SW 1271 (cell line): ENCODE data around the gene CORT.
"Not testable (repeated sequence)": the region's sequence is repeated elsewhere in the genome, so short reads cannot be mapped to it uniquely, and the experiment has no call there.

Experiments
- DNase-seq, 2 experiments: peaks; one replicate each; lab custom pipeline; 2025; lab: John Stamatoyannopoulos, UW

Gene CORT

DNA sequence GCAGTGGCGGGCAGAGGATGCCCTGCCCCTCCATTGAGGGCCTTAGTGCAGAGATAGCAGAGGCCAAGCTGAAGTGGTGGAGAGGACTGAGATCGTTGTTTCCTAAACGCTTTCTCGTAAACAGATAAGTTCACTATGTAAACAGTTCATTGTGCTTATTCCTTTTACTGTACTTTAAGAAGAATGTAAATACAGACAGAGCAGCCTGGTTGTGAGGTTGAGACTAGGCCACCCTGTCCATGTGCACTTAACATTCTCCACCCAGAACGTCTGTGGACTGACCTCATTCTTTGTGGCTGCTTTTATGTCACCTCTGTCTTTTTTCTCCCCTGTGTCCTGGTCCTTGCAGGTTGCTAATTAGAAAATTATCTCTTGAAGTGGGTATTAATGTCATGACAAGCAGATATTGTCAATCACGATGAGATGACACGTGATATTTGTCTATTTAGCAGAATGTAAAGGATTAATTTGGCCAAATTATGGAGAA, 11.1 kb upstream of the CORT start:
- no peak for DNase-seq

DNA sequence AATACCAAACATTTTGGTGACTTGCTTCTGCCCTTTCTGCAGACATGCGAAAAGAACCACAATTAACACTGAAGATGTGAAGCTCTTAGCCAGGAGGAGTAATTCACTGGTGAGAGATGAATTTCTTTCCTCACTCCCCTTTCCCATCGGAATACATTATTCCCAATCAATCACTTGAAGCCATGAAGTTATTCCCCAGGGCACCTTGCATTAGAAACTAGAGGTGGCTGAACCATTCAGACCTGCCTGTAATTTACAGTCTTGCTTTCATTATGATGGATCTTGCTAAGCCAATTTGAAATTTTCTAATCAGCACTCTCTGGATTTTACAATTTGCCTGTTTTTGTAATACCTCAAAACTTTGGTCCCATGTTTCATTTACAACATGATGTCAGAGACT, 9.5 kb upstream of the CORT start:
- DNase-seq: no peak

DNA sequence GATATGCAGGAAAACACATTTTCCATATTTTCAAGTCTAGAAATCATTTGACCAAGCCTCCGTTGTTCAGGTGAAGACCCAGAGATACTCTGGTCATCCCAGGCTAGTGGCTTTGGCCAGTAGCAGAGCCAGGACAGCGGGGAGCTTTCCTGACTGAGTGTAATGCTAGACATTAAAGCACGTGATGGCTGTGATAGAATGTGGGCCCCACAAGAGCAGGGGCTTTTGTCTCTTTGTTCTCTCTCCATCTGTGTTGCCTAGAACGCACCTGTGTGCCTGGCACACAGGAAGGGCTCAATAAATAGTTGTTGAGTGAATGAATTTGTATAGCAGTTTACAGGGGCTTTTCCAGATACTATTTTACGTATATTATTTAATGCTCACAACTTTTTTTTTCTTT, 9.0 kb upstream of the CORT start:
- DNase-seq: no peak

DNA sequence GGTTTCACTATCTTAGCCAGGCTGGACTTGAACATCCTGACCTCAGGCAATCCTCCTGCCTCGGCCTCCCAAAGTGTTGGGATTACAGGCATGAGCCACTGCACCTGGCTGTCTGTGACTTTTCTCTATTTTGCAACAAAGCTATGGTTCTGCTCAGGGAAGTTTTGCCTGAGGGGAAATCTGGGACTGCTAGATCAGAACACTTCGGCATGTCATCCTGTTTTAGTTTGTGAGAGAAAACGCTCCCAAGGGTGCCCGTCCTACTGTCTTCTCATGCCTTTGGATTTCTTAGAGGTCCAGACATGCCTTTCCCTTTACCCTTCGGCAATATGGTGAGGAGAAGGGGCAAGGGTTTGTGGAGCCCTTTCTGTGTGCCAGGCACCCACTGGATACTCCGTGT, 5.6 kb upstream of the CORT start:
- no peak for DNase-seq

DNA sequence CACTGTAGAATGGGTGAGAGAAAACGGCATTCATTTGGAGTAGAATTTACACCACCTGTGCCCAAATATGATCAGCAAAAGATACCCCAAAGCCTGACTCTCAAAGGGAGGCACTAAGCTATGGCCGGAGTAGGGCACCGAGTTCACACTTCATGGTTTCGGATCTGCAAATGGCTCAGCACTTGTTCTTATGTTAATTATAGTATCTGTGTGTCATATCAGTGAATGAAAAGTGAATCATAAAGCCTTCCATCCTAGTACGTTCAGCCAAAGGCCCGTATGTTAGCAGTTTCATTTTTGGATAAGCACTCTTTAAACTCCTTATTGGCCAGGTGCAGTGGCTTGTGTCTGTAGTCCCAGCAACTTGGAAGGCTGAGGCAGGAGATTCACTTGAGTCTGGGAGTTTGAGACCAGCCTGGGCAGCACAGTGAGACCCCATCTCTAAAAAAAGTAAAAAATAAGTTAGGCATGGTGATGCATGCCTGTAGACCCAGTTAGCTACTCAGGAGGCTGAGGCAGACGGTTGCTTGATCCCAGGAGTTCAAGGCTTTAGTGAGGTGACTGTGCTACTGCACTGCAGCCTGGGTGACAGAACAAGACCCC, 4.9 kb upstream of the CORT start:
- no peak for DNase-seq

DNA sequence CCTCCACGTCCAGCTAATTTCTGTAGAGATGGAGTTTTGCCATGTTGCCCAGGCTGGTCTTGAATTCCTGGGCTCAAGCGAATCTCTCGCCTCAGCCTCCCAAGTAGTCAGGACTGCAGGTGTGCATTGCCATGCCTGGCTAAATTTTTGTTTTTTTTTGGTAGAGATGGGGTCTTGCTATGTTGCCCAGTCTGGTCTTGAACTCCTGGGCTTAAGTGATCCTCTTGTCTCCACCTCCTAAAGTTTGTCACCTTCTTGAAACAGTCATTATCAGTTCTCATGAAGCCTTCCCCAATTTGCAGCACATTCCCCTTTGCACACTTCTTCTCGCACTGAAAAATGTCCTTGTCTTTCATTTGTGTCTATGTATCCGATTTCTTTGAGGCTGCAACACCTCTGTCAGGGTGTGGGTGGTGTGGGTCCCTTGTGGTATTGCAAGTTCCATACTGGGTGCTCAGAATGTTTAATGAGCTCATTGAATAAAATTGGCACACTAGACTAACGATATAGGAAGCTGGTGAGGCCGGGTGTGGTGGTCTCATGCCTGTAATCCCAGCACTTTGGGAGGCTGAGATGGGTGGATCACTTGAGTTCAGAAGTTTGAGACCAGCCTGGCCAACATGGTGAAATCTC, 2.9 kb upstream of the CORT start:
- no peak for DNase-seq

DNA sequence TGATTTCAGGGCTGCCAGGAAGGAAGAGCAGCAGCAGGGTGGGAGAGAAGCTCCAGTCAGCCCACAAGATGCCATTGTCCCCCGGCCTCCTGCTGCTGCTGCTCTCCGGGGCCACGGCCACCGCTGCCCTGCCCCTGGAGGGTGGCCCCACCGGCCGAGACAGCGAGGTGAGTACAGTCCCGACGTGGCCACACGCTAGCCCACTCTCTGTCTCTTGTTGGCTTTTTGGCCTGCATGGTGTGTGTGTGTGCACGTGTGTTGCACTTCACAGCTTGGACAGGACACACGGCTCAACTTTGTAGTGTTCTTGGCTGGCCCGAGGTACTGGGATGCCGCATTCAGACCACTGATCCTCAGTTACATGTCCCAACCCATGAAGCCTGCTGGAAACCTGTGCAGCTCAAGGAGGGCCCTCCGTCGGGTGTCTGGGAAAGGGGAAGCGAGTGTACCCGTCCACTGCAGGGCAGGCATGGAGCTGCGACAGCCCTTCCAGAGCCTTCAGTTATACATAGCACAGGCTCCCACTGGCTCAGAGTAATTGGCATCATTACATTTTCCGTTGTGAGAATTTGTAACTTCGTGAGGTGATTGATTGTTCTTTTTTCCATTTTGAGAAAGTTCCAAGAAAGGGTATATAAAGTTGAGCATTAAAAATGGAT, 454 bp downstream of the CORT start:
- DNase-seq: no peak

DNA sequence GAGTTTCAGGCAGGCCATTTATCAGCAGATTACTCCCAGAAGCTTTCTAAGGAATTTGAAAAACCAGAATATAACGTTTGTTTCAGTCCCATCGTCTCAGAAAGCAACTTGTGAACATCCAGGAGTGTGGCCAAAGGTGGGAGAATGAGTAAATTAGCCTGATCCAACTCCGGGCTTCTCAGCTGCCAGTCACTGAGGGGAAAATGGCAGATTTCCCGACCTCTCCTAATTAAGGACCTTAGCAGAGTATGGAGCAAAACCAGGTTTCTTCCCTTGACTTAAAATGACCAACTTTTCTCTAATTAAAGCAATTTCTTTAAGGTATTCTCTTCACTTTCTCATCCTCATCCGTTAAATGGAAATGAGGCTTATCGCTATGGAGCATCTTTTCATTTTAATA, 1.0 kb downstream of the CORT start:
- DNase-seq: no peak

DNA sequence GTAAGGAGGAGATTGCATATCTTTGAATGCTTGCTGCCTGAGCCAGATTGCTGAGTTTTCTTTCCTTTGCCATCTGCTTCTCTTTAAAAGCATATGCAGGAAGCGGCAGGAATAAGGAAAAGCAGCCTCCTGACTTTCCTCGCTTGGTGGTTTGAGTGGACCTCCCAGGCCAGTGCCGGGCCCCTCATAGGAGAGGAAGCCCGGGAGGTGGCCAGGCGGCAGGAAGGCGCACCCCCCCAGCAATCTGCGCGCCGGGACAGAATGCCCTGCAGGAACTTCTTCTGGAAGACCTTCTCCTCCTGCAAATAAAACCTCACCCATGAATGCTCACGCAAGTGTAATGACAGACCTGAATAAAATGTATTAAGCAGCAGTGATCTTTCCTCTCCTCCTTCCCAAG, 1.5 kb downstream of the CORT start:
- DNase-seq: no peak

DNA sequence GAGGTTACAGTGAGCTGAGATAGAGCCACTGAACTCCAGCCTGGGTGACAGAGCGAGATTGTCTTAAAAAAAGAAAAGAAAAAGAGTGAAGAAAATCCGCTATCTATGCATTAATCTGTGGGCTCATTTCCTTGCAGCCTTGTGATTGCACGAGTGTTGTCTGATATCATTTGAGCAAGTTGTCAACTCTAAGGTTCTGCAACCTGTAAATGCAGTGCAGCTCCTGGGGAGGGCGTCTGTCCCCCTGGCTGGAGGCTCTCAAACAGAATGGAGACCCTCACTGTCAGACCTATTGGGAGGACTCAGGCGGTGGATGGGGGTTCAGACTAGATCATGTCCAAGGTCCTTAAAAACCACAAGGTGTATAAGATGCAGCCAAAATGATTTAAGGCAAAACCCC, 6.2 kb downstream of the CORT start:
- DNase-seq: no peak

DNA sequence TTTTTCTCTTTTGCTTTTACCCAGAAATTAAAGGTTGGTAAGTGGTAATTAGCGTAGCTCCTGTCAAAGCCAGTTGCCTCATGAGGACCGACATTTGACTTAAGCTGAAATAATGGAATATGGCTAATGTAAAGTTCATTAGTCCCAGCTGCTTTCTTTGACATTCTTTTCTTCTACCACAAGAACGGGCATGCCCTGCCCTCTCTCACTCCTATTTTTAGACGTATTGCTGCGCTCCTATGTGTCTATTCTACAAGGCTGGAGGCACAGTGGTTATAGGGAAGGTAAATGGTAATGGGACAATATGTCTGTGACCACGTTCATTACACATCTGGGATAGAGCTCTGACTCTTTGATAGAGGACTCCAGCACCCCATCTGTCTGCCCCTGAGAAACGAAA, 6.8 kb downstream of the CORT start:
- no peak for DNase-seq

DNA sequence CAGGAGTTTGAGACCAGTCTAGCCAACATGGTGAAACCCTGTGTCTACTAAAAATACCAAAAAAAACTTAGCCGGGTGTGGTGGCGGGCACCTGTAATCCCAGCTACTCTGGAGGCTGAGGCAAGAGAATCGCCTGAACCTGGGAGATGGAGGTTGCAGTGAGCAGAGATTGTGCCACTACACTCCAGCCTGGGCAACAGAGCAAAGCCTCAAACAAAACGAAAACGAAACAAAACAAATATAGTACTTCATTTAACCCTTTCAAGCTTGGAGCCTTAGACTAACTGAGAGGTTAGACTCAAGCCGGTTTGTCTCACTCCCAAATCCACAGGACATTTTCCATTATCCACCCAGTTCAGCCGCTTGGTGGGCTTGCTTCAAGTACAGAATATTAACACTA, 7.6 kb downstream of the CORT start:
- DNase-seq: not testable (repeated sequence)

DNA sequence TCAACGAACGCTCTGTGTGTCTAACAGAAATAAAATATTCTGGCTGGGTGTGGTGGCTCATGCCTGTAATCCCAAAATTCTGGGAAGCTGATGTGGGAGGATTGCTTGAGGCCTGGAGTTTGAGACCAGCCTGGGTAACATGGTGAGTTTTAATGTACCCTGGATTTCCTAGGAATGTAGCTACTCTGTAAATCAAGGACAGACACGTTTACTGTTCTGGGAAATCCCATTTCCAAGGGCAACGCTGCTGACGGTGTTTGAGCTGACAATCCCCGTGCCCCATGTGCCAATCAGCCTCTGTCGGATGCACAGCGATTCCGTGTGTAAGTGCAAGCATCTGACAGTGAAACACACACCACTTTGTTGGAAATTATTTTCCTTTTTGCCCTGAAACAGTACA, 8.0 kb downstream of the CORT start:
- DNase-seq: no peak

DNA sequence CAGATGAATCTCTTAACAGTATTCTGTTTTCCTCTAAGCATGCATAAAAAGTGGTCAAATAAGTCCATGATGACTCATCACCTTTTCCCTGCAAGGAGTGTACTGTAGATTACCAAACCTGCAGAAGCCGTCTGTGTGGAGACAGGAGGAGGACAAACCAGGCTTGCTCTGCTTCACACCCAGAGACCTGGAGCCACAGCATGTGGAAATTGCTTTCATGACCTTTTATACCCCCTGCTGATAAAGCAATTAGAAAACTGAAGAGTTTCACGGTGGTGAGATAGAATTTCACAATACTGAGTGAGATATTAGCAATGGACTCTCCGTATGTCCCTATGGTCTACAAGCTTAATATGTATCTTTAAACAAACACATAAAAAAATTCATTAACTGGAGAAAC, 9.4 kb downstream of the CORT start:
- DNase-seq: peak in 1 of 2 experiments; percentile 22

DNA sequence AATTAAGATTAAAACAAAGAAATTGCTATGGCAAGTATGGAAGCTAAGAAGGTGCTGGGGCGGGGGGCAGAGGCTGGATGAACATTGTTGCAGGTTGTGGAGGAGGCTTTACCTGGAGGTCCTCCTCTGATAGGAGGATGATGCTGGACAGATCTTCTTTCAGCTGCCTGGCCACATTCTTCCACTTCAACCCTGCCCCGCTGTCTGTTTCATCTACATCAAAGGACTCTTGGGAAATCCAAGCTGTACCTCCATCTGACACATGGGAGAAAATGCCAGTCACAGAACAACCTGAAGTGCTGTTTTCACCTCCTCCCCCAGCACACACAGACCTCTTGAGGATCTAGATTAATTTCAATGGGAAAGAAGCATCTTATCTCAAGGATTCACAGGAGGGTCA, 17.2 kb downstream of the CORT start:
- no peak for DNase-seq

DNA sequence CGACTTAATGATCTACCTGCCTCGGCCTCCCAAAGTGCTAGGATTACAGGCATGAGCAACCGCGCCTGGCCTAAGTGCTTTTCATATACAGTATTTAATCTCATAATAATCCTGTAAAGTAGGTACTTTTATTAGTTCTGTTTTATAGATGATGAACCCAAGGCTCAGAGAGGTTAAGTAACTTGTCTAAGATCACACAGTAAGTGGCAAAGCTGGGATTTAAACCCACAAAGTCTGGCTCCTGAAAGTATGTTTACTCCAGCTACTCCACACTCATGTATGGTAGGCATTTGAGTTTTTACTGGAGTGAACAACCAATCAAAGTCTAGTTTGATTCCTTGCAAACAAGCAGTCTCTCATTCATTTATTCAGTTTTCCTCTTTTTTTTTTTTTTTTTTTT, 20.2 kb downstream of the CORT start:
- DNase-seq: no peak

DNA sequence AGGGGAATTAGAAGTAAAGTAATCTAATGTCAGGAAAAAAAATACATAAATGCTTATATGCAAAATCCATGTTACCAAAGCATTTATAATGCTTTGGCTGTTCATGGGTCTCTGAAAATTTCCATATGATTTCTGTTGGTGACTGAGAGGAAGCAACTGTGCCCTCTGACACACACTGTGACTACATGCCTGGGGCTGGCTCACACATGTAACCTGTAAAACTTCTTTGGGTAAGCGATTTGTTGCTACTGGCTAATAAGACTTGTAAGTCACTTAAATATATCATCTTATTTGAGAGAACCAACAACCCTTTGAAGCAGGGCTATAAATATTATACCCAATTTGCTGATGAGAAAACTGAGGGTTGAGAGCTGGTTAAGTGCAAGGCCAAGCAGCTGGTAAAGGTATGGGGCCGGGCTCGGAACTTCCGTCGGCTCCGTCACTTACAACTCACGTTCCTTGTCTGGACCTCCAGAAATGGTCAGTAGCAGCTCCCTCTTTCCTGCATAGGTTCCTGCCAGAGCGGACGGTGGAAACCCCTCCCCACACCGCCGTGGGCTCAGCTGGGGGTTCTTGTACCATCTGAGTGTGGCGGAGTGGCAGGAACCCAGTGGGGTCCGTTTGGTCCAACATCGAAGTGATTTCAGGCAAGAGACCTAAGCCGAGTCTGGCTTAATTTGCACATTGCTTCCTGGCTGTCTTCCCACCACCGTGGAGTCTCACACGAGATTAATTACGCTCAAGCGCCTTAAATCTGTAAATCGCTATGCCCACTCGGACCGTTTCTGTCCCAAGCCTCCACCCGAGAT, 21.8 kb downstream of the CORT start:
- DNase-seq: no peak

DNA sequence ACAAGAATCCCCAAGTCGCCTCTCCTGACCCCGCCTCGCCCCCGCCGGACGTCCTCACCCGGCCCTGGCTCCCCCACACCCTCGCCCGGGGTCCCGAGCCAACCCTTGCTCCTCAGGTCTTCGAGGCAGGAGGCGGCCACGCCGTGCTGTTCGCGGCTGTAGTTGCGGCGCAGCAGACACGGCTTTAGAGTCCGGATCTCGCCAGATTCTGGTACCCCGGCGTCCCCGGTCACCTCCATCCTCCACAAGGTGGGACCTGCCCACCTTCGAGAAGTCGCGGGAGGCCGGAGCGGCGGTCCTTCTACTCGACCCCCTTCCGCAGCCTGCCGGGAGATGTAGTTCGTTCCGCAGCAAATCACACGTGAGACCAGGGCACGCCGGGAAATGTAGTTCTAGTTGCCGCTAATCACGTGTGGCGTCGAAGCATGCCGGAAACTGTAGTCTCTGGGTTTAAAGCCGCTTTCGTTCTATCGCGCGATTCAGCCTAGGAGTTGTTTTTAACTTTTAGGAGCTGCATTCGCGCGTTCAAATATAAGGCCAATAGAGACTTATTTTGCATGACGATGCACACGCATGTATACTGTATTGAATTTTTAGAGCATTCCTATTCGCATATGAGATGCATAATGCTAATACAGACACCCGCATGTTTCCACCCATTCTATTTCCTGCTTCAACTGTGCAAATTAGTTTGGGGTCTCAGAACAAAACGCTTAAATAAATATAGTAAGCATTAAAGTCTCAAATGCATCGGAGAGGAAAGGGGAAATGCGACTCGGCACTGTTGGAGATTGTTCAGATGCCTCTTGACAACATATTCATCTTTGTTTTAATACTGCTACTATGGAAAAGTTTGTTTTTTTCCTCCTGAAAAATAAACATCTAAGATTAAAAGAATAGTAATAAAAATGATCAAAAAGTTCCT, 22.7 kb downstream of the CORT start, which contains the start of gene DFFA:
Gene DFFA (minus strand): TSS at position 310 of the 925 bp plus-strand sequence. CDS start 71 bp downstream, at position 239.
- DNase-seq: peak; percentile 75 to 94

DNA sequence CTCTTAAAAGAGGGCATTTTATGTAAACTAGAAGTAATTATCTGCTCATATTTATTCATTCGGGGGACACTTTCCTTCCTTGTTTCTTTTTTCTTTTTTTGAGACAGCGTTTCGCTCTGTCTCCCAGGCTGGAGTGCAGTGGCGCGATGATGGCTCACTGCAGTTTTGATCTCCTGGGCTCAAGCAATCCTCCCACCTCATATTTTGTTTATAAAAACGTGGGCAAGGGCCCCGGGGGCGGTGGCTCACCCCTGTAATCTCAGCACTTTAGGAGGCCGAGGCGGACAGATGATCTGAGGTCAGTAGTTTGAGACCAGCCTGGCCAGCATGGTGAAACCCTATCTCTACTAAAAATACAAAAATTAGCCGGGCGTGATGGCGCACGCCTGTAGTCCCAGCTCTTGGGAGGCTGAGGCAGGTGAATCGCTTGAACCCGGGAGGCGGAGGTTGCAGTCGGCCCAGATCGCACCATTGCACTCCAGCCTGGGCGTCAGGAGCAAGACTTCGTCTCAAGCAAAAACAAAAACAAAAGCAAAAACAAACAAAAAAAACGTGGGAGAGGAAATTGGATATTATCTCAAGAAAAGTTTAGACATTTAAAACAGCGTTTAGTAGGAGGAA, 23.4 kb downstream of the CORT start:
- DNase-seq: no peak

DNA sequence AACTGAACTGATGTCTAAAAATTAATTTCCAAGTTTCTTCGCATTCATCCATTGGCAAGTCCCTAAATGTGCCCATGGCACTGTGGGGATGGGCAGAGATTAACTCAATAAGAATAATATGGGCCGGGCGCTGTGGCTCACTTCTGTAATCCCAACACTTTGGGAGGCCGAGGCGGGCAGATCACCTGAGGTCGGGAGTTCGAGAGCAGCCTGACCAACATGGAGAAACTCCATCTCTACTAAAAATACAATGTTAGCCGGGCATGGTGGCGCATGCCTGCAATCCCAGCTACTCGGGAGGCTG, 24.4 kb downstream of the CORT start:
- not testable (repeated sequence) for DNase-seq
